Panc1 (cell line): Measurements from ENCODE around the gene EREG. TPM values are rescaled to one million over a fixed set of nuclear protein-coding genes. Genes with fewer than 3 reads are reported as not detected.

ENCODE experiments used
- ATAC-seq: fragments of 200-7000 bp; cut with Tn5 transposase; 2 replicates; pipeline ENCODE4 v1.9.1; 2020; ENCODE audit warnings: mild to moderate bottlenecking, moderate library complexity
- BruUV-seq: library from RNA; stranded (reverse); fragments of 400-500 nt; replicated peaks from 2 replicates; lab custom pipeline; 2021; lab: Mats Ljungman, UMichigan
- CTCF ChIA-PET: fragments of 300-600 bp; sonication (Branson Sonifier 250); formaldehyde crosslinking; loops from one replicate; lab custom pipeline; 2022; ENCODE audit warnings: antibody characterized with exemption; lab: Charles Lee
- POLR2A ChIA-PET: fragments of 300-600 bp; sonication (Branson Sonifier 250); formaldehyde crosslinking; loops from one replicate; lab custom pipeline; 2022; ENCODE audit warnings: antibody characterized with exemption; lab: Charles Lee
- DNase-seq: peaks from one replicate; pipeline ENCODE4 v3.0.0-alpha.2; 2010; ENCODE audit warnings: low read depth, low spot score
- H3K27ac ChIP-seq: 2 replicates; pipeline ENCODE4 v1.5.1; 2011; ENCODE audit warnings: mild to moderate bottlenecking, low read length, inconsistent platforms
- H3K27me3 ChIP-seq: fragments of 200-500 bp; sonication (Bioruptor generic); 2 replicates; pipeline ENCODE4 v1.6.0; 2014; ENCODE audit warnings: low read length, inconsistent platforms; ENCODE audit not compliant: control insufficient read depth, insufficient read depth
- H3K36me3 ChIP-seq: fragments of 200-500 bp; sonication (Bioruptor generic); 2 replicates; pipeline ENCODE4 v1.5.1; 2014; ENCODE audit warnings: inconsistent platforms, mild to moderate bottlenecking, low read length, moderate library complexity; ENCODE audit not compliant: control insufficient read depth, insufficient read depth
- H3K4me1 ChIP-seq: 2 replicates; pipeline ENCODE4 v1.5.1; 2011; ENCODE audit warnings: inconsistent platforms, mild to moderate bottlenecking, low read length, moderate library complexity; ENCODE audit not compliant: control insufficient read depth, insufficient read depth
- H3K4me3 ChIP-seq, 2 experiments: 2 replicates each; pipeline ENCODE4 v1.5.1; 2011 to 2012; ENCODE audit warnings: low read depth in 2 of 2, low read length in 2 of 2, mild to moderate bottlenecking in 2 of 2, inconsistent platforms in 1 of 2, moderate library complexity in 1 of 2
- H3K9me3 ChIP-seq: fragments of 200-500 bp; sonication (Bioruptor generic); 2 replicates; pipeline ENCODE4 v1.5.1; 2014; ENCODE audit warnings: low read depth, mild to moderate bottlenecking, inconsistent platforms, low read length, moderate library complexity; ENCODE audit not compliant: control insufficient read depth, insufficient read depth
- POLR2AphosphoS5 ChIP-seq: IDR thresholded peaks from 2 replicates; pipeline ENCODE4 v1.6.1; 2012; ENCODE audit warnings: mild to moderate bottlenecking, low read depth, low read length, moderate library complexity
- SIN3A ChIP-seq: IDR thresholded peaks from 2 replicates; pipeline ENCODE4 v1.6.1; 2012; ENCODE audit warnings: low read depth, mild to moderate bottlenecking, low read length, moderate library complexity, borderline replicate concordance; ENCODE audit not compliant: insufficient read depth
- TCF7L2 ChIP-seq: IDR thresholded peaks from 2 replicates; pipeline ENCODE4 v1.6.1; 2011; ENCODE audit warnings: mild to moderate bottlenecking, low read depth, low read length, inconsistent platforms
- in situ Hi-C: cut with HindIII; loops from 2 replicates; pipeline ENCODE4 v1.10.0; 2016; ENCODE audit warnings: low sequenced_read_pairs, low pct_unique_long_range_greater_than_20kb
- intact Hi-C: fragments of 100-400 bp; cut with micrococcal nuclease; formaldehyde crosslinking; loops from one replicate; pipeline ENCODE4 v1.10.0; 2022; ENCODE audit not compliant: unreplicated experiment
- total RNA-seq: library from RNA; stranded (reverse); gene quantifications from one replicate; pipeline ENCODE4 v1.2.1, GENCODE V29; 2021; ENCODE audit not compliant: unreplicated experiment
- TF ChIP-seq, protein P1 (sequence below), 2 experiments: IDR thresholded peaks; 2 replicates each; pipeline ENCODE4 v1.6.1; 2011 to 2012; ENCODE audit warnings: low read depth in 2 of 2, control low read depth in 1 of 2, low read length in 1 of 2, mild to moderate bottlenecking in 1 of 2, moderate library complexity in 1 of 2; ENCODE audit not compliant: insufficient read depth in 1 of 2
- TF ChIP-seq, protein P2 (sequence below): fragments of 450-650 bp; IDR thresholded peaks from 2 replicates; pipeline ENCODE4 v1.5.1; 2017; ENCODE audit warnings: mild to moderate bottlenecking

Gene EREG
- total RNA-seq, 1 experiment from 2014 or later = 2.1 TPM

DNA sequence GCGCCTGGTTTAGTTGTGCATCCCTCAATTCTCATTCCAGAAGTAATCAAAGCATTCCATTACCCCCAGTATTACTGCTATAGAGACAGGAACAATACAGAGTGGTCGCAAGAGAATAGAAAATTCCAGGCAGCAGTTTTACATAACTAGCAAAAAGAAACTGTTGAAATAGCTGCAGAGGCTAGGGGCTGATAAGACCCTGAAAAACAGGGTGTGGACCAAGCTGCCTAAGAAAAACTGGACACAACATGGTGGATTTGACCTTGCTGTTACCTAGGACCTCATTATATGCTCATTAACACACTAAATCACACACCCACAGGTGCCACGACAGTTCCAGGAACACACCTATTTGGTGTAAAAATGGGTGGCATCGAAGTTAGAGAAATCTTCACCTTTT lies 41.3 kb upstream of the EREG start:
- ATAC-seq (no peak), DNase-seq (no peak)
- ChIA-PET POLR2A (no interaction called here), CTCF (no interaction called here)
- Histone ChIP-seq H3K27me3 (no peaks in the 10 kb centered on the region), H3K4me1 (no peaks in the 10 kb centered on the region), H3K4me3 (no peak overlapping the region), H3K9me3 (no peaks in the 10 kb centered on the region), H3K27ac (no peak overlapping the region), H3K36me3 (no peaks in the 10 kb centered on the region)
- no TSS peak for BruUV-seq
- no peak for TF ChIP-seq POLR2AphosphoS5
- TF ChIP-seq, protein P1, sequence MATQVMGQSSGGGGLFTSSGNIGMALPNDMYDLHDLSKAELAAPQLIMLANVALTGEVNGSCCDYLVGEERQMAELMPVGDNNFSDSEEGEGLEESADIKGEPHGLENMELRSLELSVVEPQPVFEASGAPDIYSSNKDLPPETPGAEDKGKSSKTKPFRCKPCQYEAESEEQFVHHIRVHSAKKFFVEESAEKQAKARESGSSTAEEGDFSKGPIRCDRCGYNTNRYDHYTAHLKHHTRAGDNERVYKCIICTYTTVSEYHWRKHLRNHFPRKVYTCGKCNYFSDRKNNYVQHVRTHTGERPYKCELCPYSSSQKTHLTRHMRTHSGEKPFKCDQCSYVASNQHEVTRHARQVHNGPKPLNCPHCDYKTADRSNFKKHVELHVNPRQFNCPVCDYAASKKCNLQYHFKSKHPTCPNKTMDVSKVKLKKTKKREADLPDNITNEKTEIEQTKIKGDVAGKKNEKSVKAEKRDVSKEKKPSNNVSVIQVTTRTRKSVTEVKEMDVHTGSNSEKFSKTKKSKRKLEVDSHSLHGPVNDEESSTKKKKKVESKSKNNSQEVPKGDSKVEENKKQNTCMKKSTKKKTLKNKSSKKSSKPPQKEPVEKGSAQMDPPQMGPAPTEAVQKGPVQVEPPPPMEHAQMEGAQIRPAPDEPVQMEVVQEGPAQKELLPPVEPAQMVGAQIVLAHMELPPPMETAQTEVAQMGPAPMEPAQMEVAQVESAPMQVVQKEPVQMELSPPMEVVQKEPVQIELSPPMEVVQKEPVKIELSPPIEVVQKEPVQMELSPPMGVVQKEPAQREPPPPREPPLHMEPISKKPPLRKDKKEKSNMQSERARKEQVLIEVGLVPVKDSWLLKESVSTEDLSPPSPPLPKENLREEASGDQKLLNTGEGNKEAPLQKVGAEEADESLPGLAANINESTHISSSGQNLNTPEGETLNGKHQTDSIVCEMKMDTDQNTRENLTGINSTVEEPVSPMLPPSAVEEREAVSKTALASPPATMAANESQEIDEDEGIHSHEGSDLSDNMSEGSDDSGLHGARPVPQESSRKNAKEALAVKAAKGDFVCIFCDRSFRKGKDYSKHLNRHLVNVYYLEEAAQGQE (IDR thresholded peaks at IDR 0.05; ENCODE audit: insufficient read depth in 1 of 2, low read depth in 2 of 2, low read length in 1 of 2) = no peak
- no peak for TF ChIP-seq TCF7L2
- TF ChIP-seq, protein P2, sequence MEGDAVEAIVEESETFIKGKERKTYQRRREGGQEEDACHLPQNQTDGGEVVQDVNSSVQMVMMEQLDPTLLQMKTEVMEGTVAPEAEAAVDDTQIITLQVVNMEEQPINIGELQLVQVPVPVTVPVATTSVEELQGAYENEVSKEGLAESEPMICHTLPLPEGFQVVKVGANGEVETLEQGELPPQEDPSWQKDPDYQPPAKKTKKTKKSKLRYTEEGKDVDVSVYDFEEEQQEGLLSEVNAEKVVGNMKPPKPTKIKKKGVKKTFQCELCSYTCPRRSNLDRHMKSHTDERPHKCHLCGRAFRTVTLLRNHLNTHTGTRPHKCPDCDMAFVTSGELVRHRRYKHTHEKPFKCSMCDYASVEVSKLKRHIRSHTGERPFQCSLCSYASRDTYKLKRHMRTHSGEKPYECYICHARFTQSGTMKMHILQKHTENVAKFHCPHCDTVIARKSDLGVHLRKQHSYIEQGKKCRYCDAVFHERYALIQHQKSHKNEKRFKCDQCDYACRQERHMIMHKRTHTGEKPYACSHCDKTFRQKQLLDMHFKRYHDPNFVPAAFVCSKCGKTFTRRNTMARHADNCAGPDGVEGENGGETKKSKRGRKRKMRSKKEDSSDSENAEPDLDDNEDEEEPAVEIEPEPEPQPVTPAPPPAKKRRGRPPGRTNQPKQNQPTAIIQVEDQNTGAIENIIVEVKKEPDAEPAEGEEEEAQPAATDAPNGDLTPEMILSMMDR = no peak
- no peak for TF ChIP-seq SIN3A
- in situ Hi-C loops (no loop called here), intact Hi-C loops (loop anchor here (5.0 kb wide), 1 partner anchor 349 kb away; no protein-coding TSS in a partner anchor)

DNA sequence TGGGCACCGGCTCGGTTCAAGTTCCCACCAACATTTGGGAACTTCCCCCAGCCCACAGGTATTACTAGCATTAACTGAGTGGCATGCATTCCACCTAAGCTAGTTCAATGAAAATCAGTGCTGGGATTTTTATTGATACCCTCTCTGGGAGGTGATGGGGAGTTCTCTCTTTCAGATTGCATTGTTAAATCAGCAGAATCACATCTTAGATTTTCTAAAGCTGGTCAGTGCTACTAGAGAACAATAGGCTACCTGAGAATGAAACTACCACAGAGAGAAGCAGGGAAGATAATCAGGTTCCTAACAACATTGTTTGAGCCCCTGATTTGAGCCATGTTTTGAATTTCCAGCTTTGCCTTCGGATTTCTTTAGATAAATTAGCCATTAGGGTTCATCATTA lies 40.7 kb upstream of the EREG start:
- Histone ChIP-seq H3K9me3 (no peaks in the 10 kb centered on the region), H3K27me3 (no peaks in the 10 kb centered on the region), H3K27ac (no peak overlapping the region), H3K36me3 (no peaks in the 10 kb centered on the region), H3K4me3 (no peak overlapping the region), H3K4me1 (no peaks in the 10 kb centered on the region)
- in situ Hi-C loops (no loop called here), intact Hi-C loops (loop anchor here (5.0 kb wide), 1 partner anchor 348 kb away; no protein-coding TSS in a partner anchor)
- ATAC-seq (no peak), DNase-seq (no peak)
- CTCF ChIA-PET = no interaction called here
- no TSS peak for BruUV-seq
- POLR2A ChIA-PET = no interaction called here
- no peak for TF ChIP-seq POLR2AphosphoS5
- no peak for TF ChIP-seq SIN3A
- no peak for TF ChIP-seq TCF7L2
- TF ChIP-seq, protein P1 (IDR thresholded peaks at IDR 0.05; ENCODE audit: insufficient read depth in 1 of 2, low read depth in 2 of 2, low read length in 1 of 2) = no peak
- TF ChIP-seq, protein P2 = no peak
